ENCODE measurements around the gene COIL.
"Not testable (repeated sequence)": the region's sequence is repeated elsewhere in the genome, so short reads cannot be mapped to it uniquely, and the experiment has no call there.

The COIL gene

DNA sequence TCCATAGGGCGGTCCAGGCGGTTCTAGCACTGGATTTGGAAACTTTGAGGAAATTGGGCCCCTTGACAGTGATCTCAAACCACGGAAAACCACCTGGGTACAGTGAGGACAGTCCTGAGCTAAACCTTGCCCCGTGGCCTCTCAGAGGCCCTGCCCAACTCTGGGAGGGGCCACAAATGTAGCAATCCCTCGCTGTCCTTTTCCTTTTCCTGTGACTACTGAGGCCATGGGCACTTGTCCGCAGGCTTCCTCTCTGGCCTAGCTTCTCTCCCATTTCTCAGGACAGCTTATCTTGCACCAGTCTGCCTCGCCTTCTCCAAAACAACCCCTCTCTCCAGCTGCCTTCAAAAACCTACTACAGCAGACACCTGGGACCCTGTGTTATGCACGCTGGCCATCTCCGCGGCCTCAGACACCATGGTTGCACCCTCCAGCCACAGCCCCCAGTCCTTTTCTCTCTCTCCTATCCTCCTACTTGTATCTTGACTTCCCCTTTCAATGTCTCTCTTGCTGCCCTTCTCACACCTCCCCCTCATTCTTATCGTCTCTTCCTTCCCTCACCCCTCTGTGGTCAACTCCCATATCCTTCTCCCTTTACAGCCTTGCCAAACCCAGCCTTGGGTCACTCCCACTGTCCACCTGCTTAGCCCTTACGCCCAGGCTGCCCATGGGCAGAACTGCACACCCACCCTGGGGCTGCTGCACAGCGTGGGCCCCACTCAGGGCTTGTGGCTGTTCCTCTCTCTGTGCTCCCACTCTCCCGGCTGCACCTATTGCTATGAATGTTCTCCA is 24.7 kb upstream of the COIL start:
- no peak for ATAC-seq

DNA sequence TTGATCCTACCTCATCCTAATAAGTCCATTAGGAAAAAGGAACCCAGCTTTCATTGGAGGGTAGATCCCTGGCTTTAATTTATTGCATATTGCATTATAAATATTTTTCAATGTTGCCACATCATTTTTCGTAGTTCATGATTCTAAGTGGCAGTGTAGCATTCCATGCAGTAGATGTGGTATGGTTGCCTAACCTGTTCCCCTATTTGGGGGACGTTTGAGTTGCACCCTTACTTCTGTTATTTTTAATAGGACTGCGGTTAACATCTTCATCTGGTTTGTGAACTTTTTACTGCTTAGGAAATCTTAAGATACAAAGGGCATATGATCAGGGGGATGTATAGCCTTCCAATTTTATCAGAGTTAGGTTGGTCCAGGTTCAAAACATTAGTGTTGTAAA is 22.5 kb upstream of the COIL start:
- Mint-ChIP-seq H3K4me3 (no peak overlapping the region), H3K9me3 (no peaks in the 10 kb centered on the region), H3K27me3 (no peaks in the 10 kb centered on the region), H3K4me1 (peaks cover 16% of the 10 kb centered on the region), H3K27ac (no peak overlapping the region)
- no peak for ATAC-seq
- DNase-seq = no peak

More for the DNA sequence above, 24.7 kb upstream of the COIL start:
- Mint-ChIP-seq H3K4me3 (no peak overlapping the region), H3K4me1 (no peaks in the 10 kb centered on the region), H3K27me3 (no peaks in the 10 kb centered on the region), H3K27ac (no peak overlapping the region), H3K9me3 (no peaks in the 10 kb centered on the region)
- no peak for DNase-seq

GRCh38 chr17:56982312-56982711 is 21.5 kb upstream of the COIL start:
- Mint-ChIP-seq H3K4me1 (peaks cover 23% of the 10 kb centered on the region), H3K27ac (no peak overlapping the region), H3K4me3 (no peak overlapping the region), H3K9me3 (no peaks in the 10 kb centered on the region), H3K27me3 (no peaks in the 10 kb centered on the region)
- DNase-seq (no peak), ATAC-seq (no peak)

DNA sequence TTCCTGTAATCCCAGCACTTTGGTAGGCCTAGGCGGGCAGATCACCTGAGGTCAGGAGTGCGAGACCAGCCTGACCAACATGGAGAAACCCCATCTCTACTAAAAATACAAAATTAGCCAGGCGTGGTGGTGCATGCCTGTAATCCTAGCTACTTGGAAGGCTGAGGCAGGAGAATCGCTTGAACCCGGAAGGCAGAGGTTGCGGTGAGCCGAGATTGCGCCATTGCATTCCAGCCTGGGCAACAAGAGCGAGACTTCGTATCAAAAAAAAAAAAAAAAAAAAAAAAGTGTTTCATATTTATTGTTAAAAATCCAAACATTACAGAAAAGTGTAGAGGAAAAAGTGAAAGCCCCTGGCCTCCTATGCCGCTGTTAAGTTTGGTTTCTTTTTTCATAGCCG is 19.7 kb upstream of the COIL start:
- H3K4me3 Mint-ChIP-seq, H3K27me3 Mint-ChIP-seq, H3K27ac Mint-ChIP-seq, DNase-seq, H3K9me3 Mint-ChIP-seq, ATAC-seq: not testable (repeated sequence)
- H3K4me1 Mint-ChIP-seq = peaks cover 30% of the 10 kb centered on the region

DNA sequence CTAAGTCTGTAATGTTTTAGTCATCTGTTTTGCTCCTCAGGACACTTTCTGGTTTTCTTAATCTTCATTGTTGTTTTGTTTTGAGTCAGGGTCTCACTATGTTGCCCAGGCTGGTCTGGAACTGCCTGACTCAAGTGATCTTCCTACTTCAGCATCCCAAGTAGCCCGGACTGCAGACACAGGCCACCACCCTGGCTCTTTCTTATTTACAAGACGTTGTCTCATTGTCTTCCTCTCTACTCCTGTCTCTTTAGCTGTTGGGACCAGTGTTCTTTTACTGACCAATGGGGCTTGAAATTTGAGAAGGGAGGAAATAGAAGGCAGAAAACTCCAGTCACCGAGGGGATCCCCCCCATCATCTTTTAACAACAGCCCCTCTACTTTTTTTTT is 18.2 kb upstream of the COIL start:
- peak overlapping the region; percentile 94 to 99 for H3K4me3 Mint-ChIP-seq
- no peaks in the 10 kb centered on the region for H3K27me3 Mint-ChIP-seq
- no peak for DNase-seq
- H3K9me3 Mint-ChIP-seq = no peaks in the 10 kb centered on the region
- ATAC-seq = no peak
- H3K4me1 Mint-ChIP-seq = peaks cover 30% of the 10 kb centered on the region
- peak overlapping the region; percentile 93 to 97 for H3K27ac Mint-ChIP-seq

DNA sequence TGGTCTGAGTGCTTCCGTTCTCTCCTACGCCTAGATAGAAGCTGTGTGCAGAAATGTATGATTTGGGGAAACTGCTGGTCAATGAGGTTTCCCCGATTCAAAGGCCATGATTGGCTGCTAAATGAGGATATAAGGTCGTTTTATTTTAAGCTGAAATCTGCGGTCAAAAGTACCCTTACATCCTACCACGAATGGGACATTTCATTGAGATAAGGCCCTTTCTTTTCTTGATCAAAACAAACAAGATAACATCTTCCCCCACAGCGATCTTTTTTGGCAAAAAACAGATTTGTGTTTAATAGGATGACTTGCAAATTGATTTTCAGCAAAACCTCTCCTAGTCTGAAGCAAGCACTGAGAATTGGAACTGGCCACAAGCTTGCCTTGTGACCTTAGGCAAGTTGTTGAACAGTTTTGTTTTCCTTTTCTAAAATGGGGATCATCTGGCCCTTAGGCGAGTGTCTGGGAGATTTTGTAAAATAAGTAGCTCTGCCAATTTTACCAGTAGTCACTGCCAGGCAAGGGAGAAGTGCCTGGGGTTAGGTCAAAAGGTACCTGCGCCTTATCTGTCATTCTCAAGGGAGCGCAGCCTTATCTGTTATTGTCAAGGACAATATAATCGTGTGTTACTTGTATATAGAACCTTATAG is 17.7 kb upstream of the COIL start:
- H3K27me3 Mint-ChIP-seq = no peaks in the 10 kb centered on the region
- ATAC-seq = peak; percentile 49
- H3K4me1 Mint-ChIP-seq = peaks cover 30% of the 10 kb centered on the region
- no peak for DNase-seq
- H3K27ac Mint-ChIP-seq = peak overlapping the region; percentile 93 to 97
- peak overlapping the region; percentile 94 to 99 for H3K4me3 Mint-ChIP-seq
- H3K9me3 Mint-ChIP-seq = no peaks in the 10 kb centered on the region

DNA sequence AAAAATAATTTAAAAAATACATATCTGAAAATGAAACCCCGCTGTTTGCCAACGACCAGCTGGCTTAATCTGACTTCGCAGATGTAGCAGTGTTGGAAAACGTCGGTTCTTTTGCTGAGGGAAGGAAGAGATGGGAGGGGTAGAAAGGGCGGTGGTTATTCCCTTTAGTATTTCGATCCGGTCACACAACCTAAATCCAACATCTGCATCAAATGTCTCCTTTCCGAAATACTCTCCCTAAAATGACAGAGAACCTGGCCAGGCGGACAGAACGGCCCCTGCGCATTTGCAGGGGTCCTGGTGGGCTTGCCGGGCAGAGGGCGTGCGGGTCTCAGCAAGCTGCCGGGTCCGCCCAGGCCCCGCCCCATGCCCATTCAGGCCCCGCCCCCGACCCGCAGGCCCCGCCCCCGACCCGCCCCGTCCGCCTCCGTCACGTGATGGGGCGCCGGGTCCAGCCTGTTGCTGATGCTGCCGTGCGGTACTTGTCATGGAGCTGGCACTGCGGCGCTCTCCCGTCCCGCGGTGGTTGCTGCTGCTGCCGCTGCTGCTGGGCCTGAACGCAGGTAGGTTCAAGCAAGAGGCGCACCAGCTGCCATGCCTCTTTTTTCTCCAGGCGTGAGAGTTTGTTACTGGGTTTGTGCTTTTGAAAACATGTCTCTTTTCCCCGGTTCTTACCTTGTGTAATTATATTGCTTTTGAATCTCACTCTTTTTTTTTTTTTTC is 17.0 kb upstream of the COIL start, which contains the start of gene SCPEP1:
Gene SCPEP1, plus strand, starts transcription at position 459 of the 723 bp plus-strand sequence. Its CDS starts 29 bp downstream, at position 488.
- no peaks in the 10 kb centered on the region for H3K9me3 Mint-ChIP-seq
- H3K4me1 Mint-ChIP-seq = peaks cover 30% of the 10 kb centered on the region
- no peaks in the 10 kb centered on the region for H3K27me3 Mint-ChIP-seq
- peak within 1 kb of the TSS; percentile 93 to 97 for H3K27ac Mint-ChIP-seq
- DNase-seq (peak; percentile 80 to 82), ATAC-seq (peak; percentile 95)
- H3K4me3 Mint-ChIP-seq = peak within 1 kb of the TSS; percentile 94 to 99

DNA sequence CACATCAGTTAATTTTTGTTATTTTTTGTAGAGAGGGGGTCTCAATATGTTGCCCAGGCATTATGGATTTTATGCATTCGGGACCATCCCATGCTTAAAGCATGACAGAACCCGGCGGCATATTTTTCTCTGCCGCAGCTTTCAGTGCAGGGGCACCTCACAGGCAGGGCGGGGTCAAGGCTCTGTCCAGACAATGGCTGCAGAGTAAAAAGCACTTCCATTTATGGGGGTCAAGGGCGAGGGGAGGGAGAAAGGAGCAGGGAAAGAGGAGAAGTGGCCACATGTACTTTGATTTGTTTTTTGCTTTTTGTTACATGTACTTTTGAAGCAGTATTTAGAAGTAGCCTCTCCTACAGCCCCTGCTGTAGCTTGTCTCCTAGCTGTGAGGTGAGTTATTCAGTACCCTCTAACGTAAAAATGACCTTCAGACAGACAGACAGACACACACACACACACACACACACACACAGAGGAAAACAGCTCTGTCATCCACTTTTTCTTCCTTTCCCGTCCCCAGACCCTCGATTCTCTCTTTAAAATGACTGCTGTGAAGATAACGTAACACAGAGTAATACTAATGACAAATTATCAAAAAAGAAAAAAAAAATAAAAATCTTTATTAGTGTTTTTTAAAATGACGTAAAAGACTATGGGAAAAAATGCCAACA is 16.2 kb upstream of the COIL start:
- H3K9me3 Mint-ChIP-seq = no peaks in the 10 kb centered on the region
- DNase-seq = no peak
- H3K27me3 Mint-ChIP-seq = no peaks in the 10 kb centered on the region
- peak overlapping the region in 1 of 2 donors; percentile 96 for H3K27ac Mint-ChIP-seq
- peaks cover 30% of the 10 kb centered on the region for H3K4me1 Mint-ChIP-seq
- ATAC-seq = no peak
- peak overlapping the region; percentile 69 to 78 for H3K4me3 Mint-ChIP-seq

- peaks cover 30% of the 10 kb centered on the region for H3K4me1 Mint-ChIP-seq
- H3K4me3 Mint-ChIP-seq = no peak overlapping the region
- peak overlapping the region in 1 of 2 donors; percentile 73 for H3K27ac Mint-ChIP-seq
- H3K27me3 Mint-ChIP-seq = no peaks in the 10 kb centered on the region
- ATAC-seq = no peak
- no peak for DNase-seq
- H3K9me3 Mint-ChIP-seq = no peaks in the 10 kb centered on the region
Observed at GRCh38 chr17:56975656-56976055, 14.8 kb upstream of the COIL start.

DNA sequence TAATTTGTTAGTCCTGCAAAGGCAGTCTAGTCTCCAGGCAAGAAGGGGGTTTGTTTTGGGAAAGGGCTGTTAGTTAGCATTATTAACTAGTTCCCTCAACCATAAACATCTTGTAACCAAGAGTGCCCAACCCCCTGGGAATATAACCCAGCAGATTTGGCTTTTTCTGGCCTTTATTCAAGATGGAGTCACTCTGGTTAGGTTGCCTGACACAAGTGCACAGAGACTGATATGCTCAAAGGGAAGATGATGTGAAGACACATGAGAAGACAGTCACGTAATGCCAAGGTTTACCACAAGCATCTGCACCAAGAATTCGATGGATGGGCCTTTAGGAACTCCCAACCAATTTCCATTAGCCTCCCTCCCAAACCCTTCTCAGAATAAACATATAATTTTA is 13.2 kb upstream of the COIL start:
- no peak for DNase-seq
- no peak overlapping the region for H3K27ac Mint-ChIP-seq
- peaks cover 21% of the 10 kb centered on the region for H3K4me1 Mint-ChIP-seq
- ATAC-seq = no peak
- H3K4me3 Mint-ChIP-seq = no peak overlapping the region
- no peaks in the 10 kb centered on the region for H3K9me3 Mint-ChIP-seq
- H3K27me3 Mint-ChIP-seq = no peaks in the 10 kb centered on the region

DNA sequence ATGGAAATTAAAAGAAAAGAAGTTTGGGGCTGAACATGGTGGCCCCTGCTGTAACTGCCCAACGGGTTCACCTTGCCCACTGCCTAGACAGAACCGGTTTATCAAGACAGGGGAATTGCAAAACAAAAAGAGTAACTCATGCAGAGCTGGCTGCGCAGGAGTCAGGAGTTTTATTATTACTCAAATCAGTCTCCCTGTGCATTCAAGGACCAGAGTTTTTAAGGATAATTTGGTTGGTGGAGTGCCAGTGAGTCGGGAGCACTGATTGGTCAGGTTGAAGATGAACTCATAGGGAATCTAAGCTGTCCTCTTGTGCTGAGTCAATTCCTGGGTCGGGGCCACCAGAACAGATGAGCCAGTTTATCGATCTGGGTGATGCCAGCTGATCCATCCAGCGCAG is 12.7 kb upstream of the COIL start:
- Mint-ChIP-seq H3K27ac (no peak overlapping the region), H3K4me3 (no peak overlapping the region), H3K4me1 (peaks cover 16% of the 10 kb centered on the region), H3K27me3 (no peaks in the 10 kb centered on the region), H3K9me3 (no peaks in the 10 kb centered on the region)
- DNase-seq = no peak
- ATAC-seq = no peak

DNA sequence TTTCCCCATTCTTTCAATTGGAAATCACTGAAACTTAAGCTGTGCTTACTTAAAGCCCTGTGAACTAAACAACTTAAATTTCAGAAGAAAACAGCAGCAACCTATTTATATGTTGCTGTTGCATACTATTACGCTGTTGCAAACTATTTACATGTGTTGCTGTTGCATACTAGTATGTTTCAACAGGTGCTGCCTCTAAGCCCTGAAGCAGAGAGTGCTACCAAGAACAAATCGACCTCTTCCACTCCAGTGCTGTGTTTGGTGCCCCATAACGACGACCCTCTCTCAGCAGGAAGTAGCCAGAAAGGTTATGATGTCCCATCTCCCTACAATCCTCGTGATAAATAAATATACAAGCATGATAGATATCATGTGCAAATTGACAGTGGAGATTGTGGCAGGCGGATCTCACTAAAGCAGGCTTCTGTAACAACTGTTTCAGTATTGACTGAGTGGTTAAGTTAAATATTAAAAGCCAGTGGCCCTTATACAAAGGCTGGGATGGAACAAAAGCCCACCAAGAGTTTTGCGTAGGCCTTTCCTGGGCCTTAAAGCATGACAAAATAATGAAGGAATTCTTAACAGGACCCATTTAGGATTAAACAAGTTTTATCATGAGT is 11.4 kb upstream of the COIL start:
- peaks cover 7% of the 10 kb centered on the region for H3K4me1 Mint-ChIP-seq
- no peaks in the 10 kb centered on the region for H3K9me3 Mint-ChIP-seq
- H3K4me3 Mint-ChIP-seq = no peak overlapping the region
- no peak for DNase-seq
- ATAC-seq = no peak
- no peak overlapping the region for H3K27ac Mint-ChIP-seq
- H3K27me3 Mint-ChIP-seq = no peaks in the 10 kb centered on the region

DNA sequence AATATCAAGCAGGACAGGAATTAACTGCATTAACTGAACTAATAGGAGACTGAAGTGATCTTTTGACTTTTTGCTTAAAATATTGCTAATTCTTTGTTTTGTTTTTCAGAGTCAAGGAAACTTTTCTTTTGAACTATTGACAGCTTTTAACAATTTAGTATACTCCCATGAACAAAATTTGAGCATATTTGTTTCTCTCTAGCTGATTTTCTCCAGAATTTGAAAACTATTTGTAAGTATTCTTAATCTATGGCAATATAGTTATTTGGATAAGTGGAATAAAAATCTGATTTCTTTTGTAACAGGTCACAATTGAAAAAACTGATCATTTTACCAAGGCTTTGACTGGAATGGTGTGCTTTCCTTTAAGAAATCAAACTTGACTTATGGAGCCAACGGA is 10.1 kb upstream of the COIL start:
- Mint-ChIP-seq H3K9me3 (no peaks in the 10 kb centered on the region), H3K4me1 (no peaks in the 10 kb centered on the region), H3K27ac (no peak overlapping the region), H3K27me3 (no peaks in the 10 kb centered on the region), H3K4me3 (no peak overlapping the region)
- no peak for DNase-seq
- ATAC-seq = no peak

- Mint-ChIP-seq H3K27me3 (no peaks in the 10 kb centered on the region), H3K4me3 (no peak overlapping the region), H3K4me1 (no peaks in the 10 kb centered on the region), H3K9me3 (no peaks in the 10 kb centered on the region), H3K27ac (no peak overlapping the region)
- ATAC-seq = no peak
- no peak for DNase-seq
Observed at GRCh38 chr17:56966338-56966737, 5.5 kb upstream of the COIL start.

DNA sequence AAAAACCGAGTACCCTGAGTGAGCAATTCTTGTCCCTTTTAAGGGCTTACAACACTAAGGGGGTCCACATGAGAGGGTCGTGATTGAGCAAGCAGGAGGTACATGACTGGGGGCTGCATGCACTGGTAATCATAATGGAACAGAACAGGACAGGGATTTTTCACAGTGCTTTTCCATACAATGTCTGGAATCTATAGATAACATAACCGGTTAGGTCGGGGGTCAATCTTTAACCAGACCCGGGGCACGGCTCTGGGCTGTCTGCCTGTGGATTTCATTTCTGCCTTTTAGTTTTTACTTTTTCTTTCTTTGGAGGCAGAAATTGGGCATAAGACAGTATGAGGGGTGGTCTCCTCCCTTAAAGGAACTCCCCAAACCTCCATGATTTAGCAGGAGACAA is 4.8 kb upstream of the COIL start:
- not testable (repeated sequence) for H3K9me3 Mint-ChIP-seq, ATAC-seq, H3K4me3 Mint-ChIP-seq, H3K27me3 Mint-ChIP-seq, H3K4me1 Mint-ChIP-seq, H3K27ac Mint-ChIP-seq, DNase-seq
